ENCODE results near the gene PDSS2.
"Not testable (repeated sequence)": the region's sequence is repeated elsewhere in the genome, so short reads cannot be mapped to it uniquely, and the experiment has no call there.

Gene PDSS2

DNA sequence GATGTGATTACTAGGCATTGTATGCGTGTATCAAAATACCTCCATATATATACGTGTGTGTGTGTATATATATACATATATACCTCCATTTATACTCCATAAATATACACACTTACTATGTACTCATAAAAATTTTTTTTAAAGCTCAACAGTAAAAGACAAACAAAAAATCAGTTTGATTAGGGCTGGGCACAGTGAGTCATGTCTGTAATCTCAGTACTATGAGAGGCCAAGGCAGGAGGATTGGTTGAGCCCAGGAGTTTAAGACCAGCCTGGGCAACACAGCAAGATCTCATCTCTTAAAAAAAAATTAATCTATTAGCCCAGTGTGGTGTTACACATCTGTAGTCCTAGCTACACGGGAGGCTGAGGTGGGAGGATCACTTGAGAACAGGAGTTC, 24.6 kb downstream of the PDSS2 start:
- no peak overlapping the region for H2BK120ac ChIP-seq (ENCODE audit: low read depth, low read length)
- H2BK5ac ChIP-seq (ENCODE audit: low read length): no peak overlapping the region
- H3K23ac ChIP-seq (ENCODE audit: low read depth, low read length, poor library complexity): no peak overlapping the region
- H3K18ac ChIP-seq (ENCODE audit: low read length): no peak overlapping the region
- no peak overlapping the region for H2BK15ac ChIP-seq (ENCODE audit: low read length)
- H3K9ac ChIP-seq (ENCODE audit: low read depth, low read length, poor library complexity): no peak overlapping the region
- no peak overlapping the region for H2AFZ ChIP-seq (ENCODE audit: low read length)
- peaks cover 2% of the 10 kb centered on the region for H3K79me1 ChIP-seq (ENCODE audit: low read depth, low read length)
- WGBS, 2 donors (ENCODE audit: extremely low coverage in 2 of 2, insufficient read length in 2 of 2, insufficient replicate concordance in 1 of 2): no CpG with 5 or more reads among the region's 3 CpGs
- no peak overlapping the region for H2BK12ac ChIP-seq (ENCODE audit: low read length)
- no peaks in the 10 kb centered on the region for H3K4me1 ChIP-seq (ENCODE audit: control insufficient read depth in 2 of 2, insufficient read depth in 1 of 2, low read depth in 1 of 2, low read length in 2 of 2)
- H4K8ac ChIP-seq (ENCODE audit: low read depth, low read length): no peak overlapping the region
- H3K4ac ChIP-seq (ENCODE audit: low read length): no peak overlapping the region
- H4K91ac ChIP-seq (ENCODE audit: low read depth, low read length, poor library complexity): no peak overlapping the region
- H3K9me3 ChIP-seq (replicated peaks in 1 of 2; ENCODE audit: control insufficient read depth in 2 of 2, insufficient read depth in 1 of 2, low read depth in 1 of 2, low read length in 2 of 2): no peaks in the 10 kb centered on the region
- no peak overlapping the region for H3K4me2 ChIP-seq (ENCODE audit: insufficient read depth, low read length, poor library complexity, severe bottlenecking)
- H3K4me3 ChIP-seq (ENCODE audit: low read length in 2 of 2): no peak overlapping the region
- no peak overlapping the region for H3K27ac ChIP-seq (replicated peaks; ENCODE audit: low read length)
- H3K27me3 ChIP-seq (ENCODE audit: control insufficient read depth in 3 of 3, insufficient read depth in 3 of 3, low read depth in 1 of 3, low read length in 3 of 3): no peaks in the 10 kb centered on the region
- H3K36me3 ChIP-seq (replicated peaks in 1 of 2; ENCODE audit: control insufficient read depth in 2 of 2, insufficient read depth in 2 of 2, low read length in 2 of 2): no peaks in the 10 kb centered on the region
- H2AK5ac ChIP-seq (ENCODE audit: low read depth, low read length): no peak overlapping the region
- H3K14ac ChIP-seq (ENCODE audit: low read length): no peak overlapping the region
- no peak for DNase-seq (ENCODE audit: low spot score)

DNA sequence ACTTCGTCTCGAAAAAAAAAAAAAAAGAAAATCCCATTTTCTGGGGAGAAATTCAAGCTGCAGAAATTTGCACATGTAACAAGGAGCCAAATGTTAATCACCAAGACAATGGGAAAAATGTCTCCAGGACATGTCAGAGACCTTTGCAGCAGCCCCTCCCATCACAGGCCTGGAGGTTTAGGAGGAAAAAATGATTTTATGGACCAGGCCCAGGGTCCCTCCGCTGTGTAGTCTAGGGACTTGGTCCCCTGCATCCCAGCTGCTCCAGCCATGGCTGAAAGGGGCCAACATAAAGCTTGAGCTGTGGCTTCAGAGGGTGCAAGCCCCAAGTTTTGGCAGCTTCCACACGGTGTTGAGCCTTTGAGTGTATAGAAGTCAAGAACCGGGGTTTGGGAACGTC, 33.4 kb downstream of the PDSS2 start:
- not testable (repeated sequence) for H3K18ac ChIP-seq (ENCODE audit: low read length); H3K4ac ChIP-seq (ENCODE audit: low read length); H4K91ac ChIP-seq (ENCODE audit: low read depth, low read length, poor library complexity); DNase-seq (ENCODE audit: low spot score); H3K9ac ChIP-seq (ENCODE audit: low read depth, low read length, poor library complexity); H3K4me1 ChIP-seq (ENCODE audit: control insufficient read depth in 2 of 2, insufficient read depth in 1 of 2, low read depth in 1 of 2, low read length in 2 of 2); H3K4me2 ChIP-seq (ENCODE audit: insufficient read depth, low read length, poor library complexity, severe bottlenecking); H2AFZ ChIP-seq (ENCODE audit: low read length); H2BK120ac ChIP-seq (ENCODE audit: low read depth, low read length); H3K23ac ChIP-seq (ENCODE audit: low read depth, low read length, poor library complexity); H3K14ac ChIP-seq (ENCODE audit: low read length); H2AK5ac ChIP-seq (ENCODE audit: low read depth, low read length); H2BK5ac ChIP-seq (ENCODE audit: low read length); H3K27ac ChIP-seq (replicated peaks; ENCODE audit: low read length); H3K4me3 ChIP-seq (ENCODE audit: low read length in 2 of 2); H2BK15ac ChIP-seq (ENCODE audit: low read length); H2BK12ac ChIP-seq (ENCODE audit: low read length); H3K36me3 ChIP-seq (replicated peaks in 1 of 2; ENCODE audit: control insufficient read depth in 2 of 2, insufficient read depth in 2 of 2, low read length in 2 of 2); H3K27me3 ChIP-seq (ENCODE audit: control insufficient read depth in 3 of 3, insufficient read depth in 3 of 3, low read depth in 1 of 3, low read length in 3 of 3); H4K8ac ChIP-seq (ENCODE audit: low read depth, low read length); H3K79me1 ChIP-seq (ENCODE audit: low read depth, low read length)
- H3K9me3 ChIP-seq (replicated peaks in 1 of 2; ENCODE audit: control insufficient read depth in 2 of 2, insufficient read depth in 1 of 2, low read depth in 1 of 2, low read length in 2 of 2): peaks cover 2 to 24% of the 10 kb centered on the region in 2 donors
- WGBS, 2 donors (ENCODE audit: extremely low coverage in 2 of 2, insufficient read length in 2 of 2, insufficient replicate concordance in 1 of 2): no CpG with 5 or more reads among the region's 6 CpGs

DNA sequence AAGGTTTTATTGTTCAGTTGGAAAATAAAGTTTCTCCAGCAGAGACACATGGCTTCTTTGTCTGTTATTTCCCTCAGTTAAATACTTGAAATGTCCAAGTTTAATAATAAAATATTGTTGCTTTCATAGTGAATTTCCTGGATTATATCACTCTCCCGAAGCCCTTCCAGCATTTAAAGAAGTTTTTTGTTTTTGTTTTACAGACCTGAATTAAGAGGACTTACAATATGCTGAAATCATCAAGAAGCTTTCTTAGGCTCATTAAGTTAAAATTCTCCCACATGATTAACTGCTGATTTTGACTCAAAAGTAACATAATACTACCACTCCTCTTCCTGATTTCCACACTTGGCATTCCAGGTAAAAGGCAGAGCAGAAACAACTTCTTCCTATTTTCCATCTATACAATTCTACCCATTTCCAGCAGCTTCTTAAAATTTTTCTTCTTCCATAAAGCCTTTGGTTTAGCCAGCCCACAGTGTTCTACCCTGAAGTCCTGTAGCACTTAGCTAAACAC, 35.8 kb downstream of the PDSS2 start:
- H3K79me1 ChIP-seq (ENCODE audit: low read depth, low read length): no peaks in the 10 kb centered on the region
- no peak overlapping the region for H4K91ac ChIP-seq (ENCODE audit: low read depth, low read length, poor library complexity)
- no peak for DNase-seq (ENCODE audit: low spot score)
- H4K8ac ChIP-seq (ENCODE audit: low read depth, low read length): no peak overlapping the region
- H3K27me3 ChIP-seq (ENCODE audit: control insufficient read depth in 3 of 3, insufficient read depth in 3 of 3, low read depth in 1 of 3, low read length in 3 of 3): no peaks in the 10 kb centered on the region
- no peak overlapping the region for H2BK12ac ChIP-seq (ENCODE audit: low read length)
- H3K18ac ChIP-seq (ENCODE audit: low read length): no peak overlapping the region
- no peak overlapping the region for H3K27ac ChIP-seq (replicated peaks; ENCODE audit: low read length)
- H2BK5ac ChIP-seq (ENCODE audit: low read length): no peak overlapping the region
- H3K9ac ChIP-seq (ENCODE audit: low read depth, low read length, poor library complexity): no peak overlapping the region
- H3K14ac ChIP-seq (ENCODE audit: low read length): no peak overlapping the region
- H2AK5ac ChIP-seq (ENCODE audit: low read depth, low read length): no peak overlapping the region
- H3K36me3 ChIP-seq (replicated peaks in 1 of 2; ENCODE audit: control insufficient read depth in 2 of 2, insufficient read depth in 2 of 2, low read length in 2 of 2): peaks cover 0 to 2% of the 10 kb centered on the region in 2 donors
- H3K4me1 ChIP-seq (ENCODE audit: control insufficient read depth in 2 of 2, insufficient read depth in 1 of 2, low read depth in 1 of 2, low read length in 2 of 2): no peaks in the 10 kb centered on the region
- peaks cover 2 to 24% of the 10 kb centered on the region in 2 donors for H3K9me3 ChIP-seq (replicated peaks in 1 of 2; ENCODE audit: control insufficient read depth in 2 of 2, insufficient read depth in 1 of 2, low read depth in 1 of 2, low read length in 2 of 2)
- no peak overlapping the region for H2BK15ac ChIP-seq (ENCODE audit: low read length)
- no CpG with 5 or more reads among the region's 1 CpG for WGBS, 2 donors (ENCODE audit: extremely low coverage in 2 of 2, insufficient read length in 2 of 2, insufficient replicate concordance in 1 of 2)
- H3K4me3 ChIP-seq (ENCODE audit: low read length in 2 of 2): no peak overlapping the region
- H3K4me2 ChIP-seq (ENCODE audit: insufficient read depth, low read length, poor library complexity, severe bottlenecking): no peak overlapping the region
- H2BK120ac ChIP-seq (ENCODE audit: low read depth, low read length): no peak overlapping the region
- H3K4ac ChIP-seq (ENCODE audit: low read length): no peak overlapping the region
- H3K23ac ChIP-seq (ENCODE audit: low read depth, low read length, poor library complexity): no peak overlapping the region
- no peak overlapping the region for H2AFZ ChIP-seq (ENCODE audit: low read length)

DNA sequence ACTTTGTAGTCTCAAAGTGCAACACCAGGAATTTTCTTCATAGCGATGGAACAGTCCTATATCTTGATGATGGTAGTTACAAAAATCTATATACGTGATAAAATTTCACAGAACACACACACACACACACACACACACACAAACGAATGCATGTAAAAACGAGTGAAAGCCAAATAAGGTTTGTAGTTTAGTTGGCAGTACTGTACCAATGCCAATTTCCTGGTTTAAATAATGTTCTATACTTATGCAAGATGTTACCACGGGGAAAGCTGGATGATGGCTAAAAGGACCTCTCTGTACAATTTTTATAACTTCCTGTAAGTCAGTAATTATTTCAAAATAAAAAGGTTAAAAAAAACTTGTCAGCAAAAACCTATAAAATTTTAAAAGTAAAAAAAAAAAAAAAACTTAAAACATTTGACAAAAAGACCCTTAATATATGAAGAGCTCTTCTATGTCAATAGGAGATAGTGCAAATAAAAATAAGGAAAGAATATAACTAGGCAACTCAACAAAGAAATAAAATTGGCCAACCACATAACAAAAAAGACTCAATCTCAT, 37.6 kb downstream of the PDSS2 start:
- Histone ChIP-seq H3K4ac (ENCODE audit: low read length) (no peak overlapping the region), H3K9ac (ENCODE audit: low read depth, low read length, poor library complexity) (no peak overlapping the region), H3K23ac (ENCODE audit: low read depth, low read length, poor library complexity) (no peak overlapping the region), H3K27ac (replicated peaks; ENCODE audit: low read length) (no peak overlapping the region), H2BK5ac (ENCODE audit: low read length) (no peak overlapping the region), H2AK5ac (ENCODE audit: low read depth, low read length) (no peak overlapping the region), H2BK120ac (ENCODE audit: low read depth, low read length) (no peak overlapping the region), H3K4me1 (ENCODE audit: control insufficient read depth in 2 of 2, insufficient read depth in 1 of 2, low read depth in 1 of 2, low read length in 2 of 2) (no peaks in the 10 kb centered on the region), H4K91ac (ENCODE audit: low read depth, low read length, poor library complexity) (no peak overlapping the region), H3K18ac (ENCODE audit: low read length) (no peak overlapping the region), H4K8ac (ENCODE audit: low read depth, low read length) (no peak overlapping the region), H3K79me1 (ENCODE audit: low read depth, low read length) (no peaks in the 10 kb centered on the region), H3K27me3 (ENCODE audit: control insufficient read depth in 3 of 3, insufficient read depth in 3 of 3, low read depth in 1 of 3, low read length in 3 of 3) (no peaks in the 10 kb centered on the region), H2AFZ (ENCODE audit: low read length) (no peak overlapping the region), H3K14ac (ENCODE audit: low read length) (no peak overlapping the region), H3K4me3 (ENCODE audit: low read length in 2 of 2) (no peak overlapping the region), H3K4me2 (ENCODE audit: insufficient read depth, low read length, poor library complexity, severe bottlenecking) (no peak overlapping the region), H2BK15ac (ENCODE audit: low read length) (no peak overlapping the region), H2BK12ac (ENCODE audit: low read length) (no peak overlapping the region), H3K36me3 (replicated peaks in 1 of 2; ENCODE audit: control insufficient read depth in 2 of 2, insufficient read depth in 2 of 2, low read length in 2 of 2) (no peaks in the 10 kb centered on the region), H3K9me3 (replicated peaks in 1 of 2; ENCODE audit: control insufficient read depth in 2 of 2, insufficient read depth in 1 of 2, low read depth in 1 of 2, low read length in 2 of 2) (peaks cover 2 to 17% of the 10 kb centered on the region in 2 donors)
- no peak for DNase-seq (ENCODE audit: low spot score)
- no CpG with 5 or more reads among the region's 5 CpGs for WGBS, 2 donors (ENCODE audit: extremely low coverage in 2 of 2, insufficient read length in 2 of 2, insufficient replicate concordance in 1 of 2)

Measured in neuronal stem cell (in vitro differentiated cells).